ENCODE measurements around the gene SHISA7. TPM values are rescaled to one million over a fixed set of nuclear protein-coding genes. Genes with fewer than 3 reads are reported as not detected.

The SHISA7 gene
- polyA plus RNA-seq, 2 of the 4 experiments (the other 2 are of a cell fraction) = 0.01 TPM; not detected in 1

DNA sequence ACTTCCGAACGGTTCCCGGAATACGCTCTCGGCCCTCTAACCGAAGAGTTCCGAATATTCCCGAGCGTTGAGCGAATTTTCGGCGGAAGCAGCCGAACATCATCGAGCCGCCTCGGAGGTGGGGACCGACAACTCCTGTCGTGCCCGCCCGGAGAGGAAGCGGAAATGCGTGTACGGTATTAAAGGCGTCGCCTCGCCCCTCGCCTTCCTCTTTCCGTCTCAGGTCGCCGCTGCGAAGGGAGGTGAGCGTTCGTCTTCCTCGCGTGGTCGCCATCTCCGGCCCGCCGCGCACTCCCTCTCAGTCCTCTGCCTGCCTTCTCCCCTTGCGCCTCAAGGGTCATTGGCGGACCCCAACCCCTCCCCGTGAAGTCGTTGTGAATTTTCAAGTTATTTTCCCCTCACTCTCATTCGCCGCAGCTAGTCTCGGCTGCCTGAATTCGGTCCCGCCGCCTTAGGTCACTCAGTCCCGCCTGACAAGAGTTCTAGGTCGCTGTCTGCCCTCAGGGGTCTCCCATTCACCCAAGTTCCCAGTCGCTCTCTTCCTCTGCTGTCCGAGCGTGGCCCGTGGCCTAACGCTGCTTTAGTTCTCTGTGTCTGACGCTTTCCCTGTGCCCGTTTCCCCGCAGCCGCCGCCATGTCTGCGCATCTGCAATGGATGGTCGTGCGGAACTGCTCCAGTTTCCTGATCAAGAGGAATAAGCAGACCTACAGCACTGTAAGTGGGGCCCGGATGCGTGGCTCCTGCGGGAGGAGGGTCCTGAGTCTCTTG is 57.2 kb downstream of the SHISA7 start, which contains the start of gene RPL28 (continued):
- TF ChIP-seq GATA3 (IDR thresholded peaks at IDR 0.05; ENCODE audit: borderline replicate concordance) = 0 out of 2 replicates have a peak, but pooled peaks have one; percentile 8

DNA sequence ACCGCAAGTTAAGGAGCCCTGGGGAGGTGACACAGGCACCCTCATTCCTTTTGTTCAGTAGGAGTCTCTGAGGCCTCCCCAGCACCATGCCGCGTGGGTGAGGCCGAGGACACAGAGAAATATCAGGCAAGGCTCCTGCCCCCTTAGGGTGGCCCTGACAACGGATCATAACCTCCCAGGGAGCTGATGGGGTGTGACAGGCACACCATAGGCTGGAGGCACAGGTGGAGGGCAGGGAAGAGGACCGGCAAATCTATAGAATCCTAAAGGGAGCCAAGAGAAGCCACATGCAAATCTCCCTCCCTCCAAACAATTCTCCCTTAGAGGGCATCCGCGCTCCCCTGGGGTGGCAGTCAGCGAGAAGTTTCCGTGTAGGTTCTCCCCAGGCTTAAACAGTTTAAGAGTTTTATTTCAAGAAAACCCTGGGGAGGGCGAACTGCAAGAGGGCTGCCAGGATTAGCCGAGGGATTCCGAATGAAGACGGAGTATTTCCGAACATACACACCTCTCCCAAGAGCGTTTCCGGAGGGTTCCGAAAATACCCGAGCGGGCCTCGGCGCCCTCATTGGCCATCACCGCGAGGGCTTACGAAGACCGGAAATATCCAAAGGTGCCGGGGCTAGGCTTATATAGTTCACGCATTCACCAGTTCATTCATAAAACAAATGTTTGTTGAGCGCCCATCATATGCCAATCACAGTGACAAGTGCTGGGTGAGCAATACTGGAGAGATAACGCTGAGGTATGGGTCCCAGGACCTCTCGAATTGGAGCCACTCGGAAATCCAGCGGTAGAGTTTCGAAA is 58.0 kb downstream of the SHISA7 start:
- Histone ChIP-seq H3K9me3 (peaks cover 6% of the 10 kb centered on the region; the same call in 2 of the 3 replicates), H3K27ac (peak overlapping the region; percentile 89 to 99), H3K4me1 (peaks cover 42% of the 10 kb centered on the region), H3K4me2 (peak overlapping the region; percentile 92), H3K4me3 (peak overlapping the region; percentile 89)
- no peak for TF ChIP-seq TP53 (CRISPR knock-in tag; IDR thresholded peaks at IDR 0.05)
- peak; percentile 41; the same call in 1 of the 2 replicates for TF ChIP-seq GATA3 (IDR thresholded peaks at IDR 0.05; ENCODE audit: borderline replicate concordance)
- 0 out of 2 replicates have a peak, but pooled peaks have one; percentile 28 for TF ChIP-seq EHF (CRISPR knock-in tag; IDR thresholded peaks at IDR 0.05)
- TF ChIP-seq NPAS2 (CRISPR knock-in tag; IDR thresholded peaks at IDR 0.05; ENCODE audit: borderline replicate concordance) = no peak
- 0 out of 2 replicates have a peak, but pooled peaks have one; percentile 22 for TF ChIP-seq HOXB5 (CRISPR knock-in tag; IDR thresholded peaks at IDR 0.05)
- TF ChIP-seq, protein P1, sequence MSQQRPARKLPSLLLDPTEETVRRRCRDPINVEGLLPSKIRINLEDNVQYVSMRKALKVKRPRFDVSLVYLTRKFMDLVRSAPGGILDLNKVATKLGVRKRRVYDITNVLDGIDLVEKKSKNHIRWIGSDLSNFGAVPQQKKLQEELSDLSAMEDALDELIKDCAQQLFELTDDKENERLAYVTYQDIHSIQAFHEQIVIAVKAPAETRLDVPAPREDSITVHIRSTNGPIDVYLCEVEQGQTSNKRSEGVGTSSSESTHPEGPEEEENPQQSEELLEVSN (IDR thresholded peaks at IDR 0.05; ENCODE audit: borderline replicate concordance, low read depth) = peak; percentile 41; the same call in 1 of the 2 replicates
- peak; percentile 74; the same call in 1 of the 2 replicates for TF ChIP-seq HOXB13 (CRISPR knock-in tag; IDR thresholded peaks at IDR 0.05; ENCODE audit: low read depth)
- TF ChIP-seq, protein P2, sequence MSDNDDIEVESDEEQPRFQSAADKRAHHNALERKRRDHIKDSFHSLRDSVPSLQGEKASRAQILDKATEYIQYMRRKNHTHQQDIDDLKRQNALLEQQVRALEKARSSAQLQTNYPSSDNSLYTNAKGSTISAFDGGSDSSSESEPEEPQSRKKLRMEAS (IDR thresholded peaks at IDR 0.05) = peak; percentile 55
- TF ChIP-seq, protein P3, sequence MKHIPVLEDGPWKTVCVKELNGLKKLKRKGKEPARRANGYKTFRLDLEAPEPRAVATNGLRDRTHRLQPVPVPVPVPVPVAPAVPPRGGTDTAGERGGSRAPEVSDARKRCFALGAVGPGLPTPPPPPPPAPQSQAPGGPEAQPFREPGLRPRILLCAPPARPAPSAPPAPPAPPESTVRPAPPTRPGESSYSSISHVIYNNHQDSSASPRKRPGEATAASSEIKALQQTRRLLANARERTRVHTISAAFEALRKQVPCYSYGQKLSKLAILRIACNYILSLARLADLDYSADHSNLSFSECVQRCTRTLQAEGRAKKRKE (CRISPR knock-in tag; IDR thresholded peaks at IDR 0.05; ENCODE audit: low read depth) = 0 out of 2 replicates have a peak, but pooled peaks have one; percentile 33
- TF ChIP-seq EHMT2 (IDR thresholded peaks at IDR 0.05; ENCODE audit: low read depth) = no peak
- peak; percentile 25 for TF ChIP-seq POLR2A (IDR thresholded peaks at IDR 0.05; ENCODE audit: low read length)
- WGBS (ENCODE audit: missing lambda C conversion rate) = 9% methylated on average over 34 of the region's 34 CpGs
- ATAC-seq (peak; percentile 67 to 87), FAIRE-seq (peak; percentile 81), DNase-seq (ENCODE audit: low read depth in 1 of 2, low spot score in 1 of 2) (peak; percentile 92 to 97)
- CTCF ChIA-PET = interaction anchor here (0.6 to 3.2 kb wide), 35 partner anchors 9 to 247 kb away, joined by 3 to 62 read pairs (median 8); partner anchors contain the start of genes DNAAF3, GARIN5B, HSPBP1 and IL11
- POLR2A ChIA-PET = interaction anchor here (0.9 to 6.5 kb wide), 10 partner anchors 10 to 126 kb away, joined by 4 to 55 read pairs (median 10); partner anchors contain the start of genes HSPBP1, IL11, KMT5C and PPP6R1

DNA sequence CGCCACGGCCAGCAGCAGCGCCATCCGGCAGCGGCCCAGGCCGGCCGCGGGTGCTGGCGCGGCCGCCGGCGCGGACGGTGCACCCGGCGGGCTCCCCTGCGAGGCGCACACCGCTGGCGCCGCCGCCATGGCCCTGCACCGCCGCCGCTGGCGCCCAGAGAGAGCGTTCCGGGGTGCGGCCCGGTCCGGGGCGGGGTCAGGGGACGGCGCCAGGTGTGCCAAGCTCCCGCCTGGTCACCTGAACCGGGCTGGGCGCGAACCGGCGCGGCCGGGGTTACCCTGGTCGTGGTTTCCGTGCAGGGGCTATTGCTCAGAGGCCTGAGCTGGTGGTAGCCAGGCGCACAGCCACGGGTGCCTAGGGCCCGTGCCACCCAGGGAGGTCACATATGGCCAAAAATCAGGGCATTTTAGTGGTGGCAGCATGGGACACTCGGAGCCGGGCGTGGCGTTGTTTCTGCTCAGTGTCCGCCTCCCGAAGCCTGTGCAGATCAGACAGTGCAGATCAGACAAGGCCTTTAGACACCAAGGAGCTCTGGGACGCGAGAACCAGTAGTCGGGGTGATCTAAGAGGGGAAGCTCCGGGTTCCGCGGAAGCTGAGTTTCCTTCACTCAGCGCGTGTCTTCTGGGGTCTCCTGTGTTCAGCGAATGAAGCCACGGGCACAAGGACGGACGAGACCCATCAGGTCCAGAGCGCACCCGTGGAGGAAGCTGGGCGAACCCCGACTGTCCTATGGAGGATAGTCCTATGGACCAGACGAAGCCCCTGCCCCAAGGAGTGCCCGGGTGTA is 58.8 kb downstream of the SHISA7 start, which contains the start of gene TMEM238:
TSS of gene TMEM238 (minus strand) at position 162 of the 789 bp plus-strand sequence. CDS start at position 129, 33 bp downstream.
- DNase-seq (ENCODE audit: low read depth in 1 of 2, low spot score in 1 of 2) = no peak
- POLR2A ChIA-PET = interaction anchor here (0.8 to 4.5 kb wide), 19 partner anchors 9 to 243 kb away, joined by 3 to 47 read pairs (median 5); partner anchors contain the start of genes BRSK1, HSPBP1, IL11 and KMT5C
- peak; percentile 1 to 32; a peak in 4 of 6 replicates for ATAC-seq
- CTCF ChIA-PET = interaction anchor here (0.6 to 3.2 kb wide), 50 partner anchors 9 to 248 kb away, joined by 3 to 62 read pairs (median 6); partner anchors contain the start of genes DNAAF3, GARIN5B, HSPBP1 and IL11
- peak within 1 kb of the TSS; percentile 89 to 99 for H3K27ac ChIP-seq
- TF ChIP-seq, protein P3 (CRISPR knock-in tag; IDR thresholded peaks at IDR 0.05; ENCODE audit: low read depth) = no peak
- TF ChIP-seq, protein P4, sequence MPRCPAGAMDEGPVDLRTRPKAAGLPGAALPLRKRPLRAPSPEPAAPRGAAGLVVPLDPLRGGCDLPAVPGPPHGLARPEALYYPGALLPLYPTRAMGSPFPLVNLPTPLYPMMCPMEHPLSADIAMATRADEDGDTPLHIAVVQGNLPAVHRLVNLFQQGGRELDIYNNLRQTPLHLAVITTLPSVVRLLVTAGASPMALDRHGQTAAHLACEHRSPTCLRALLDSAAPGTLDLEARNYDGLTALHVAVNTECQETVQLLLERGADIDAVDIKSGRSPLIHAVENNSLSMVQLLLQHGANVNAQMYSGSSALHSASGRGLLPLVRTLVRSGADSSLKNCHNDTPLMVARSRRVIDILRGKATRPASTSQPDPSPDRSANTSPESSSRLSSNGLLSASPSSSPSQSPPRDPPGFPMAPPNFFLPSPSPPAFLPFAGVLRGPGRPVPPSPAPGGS (IDR thresholded peaks at IDR 0.05) = 0 out of 3 replicates have a peak, but pooled peaks have one; percentile 65
- TF ChIP-seq EHF (CRISPR knock-in tag; IDR thresholded peaks at IDR 0.05) (no peak), JUN (IDR thresholded peaks at IDR 0.05) (peak; percentile 30 to 47; a peak in 3 of 5 replicates), POLR2A (IDR thresholded peaks at IDR 0.05; ENCODE audit: low read length) (peak; percentile 25), HEYL (CRISPR knock-in tag; IDR thresholded peaks at IDR 0.05) (no peak), RNF2 (IDR thresholded peaks at IDR 0.05; ENCODE audit: borderline replicate concordance, low read depth) (0 out of 2 replicates have a peak, but pooled peaks have one; percentile 18), POLR2AphosphoS2 (conservative IDR thresholded peaks at IDR 0.05; ENCODE audit: low read length) (no peak)
- H3K4me1 ChIP-seq = peaks cover 40% of the 10 kb centered on the region
- peak within 1 kb of the TSS; percentile 92 for H3K4me2 ChIP-seq
- WGBS (ENCODE audit: missing lambda C conversion rate) = 43% methylated on average over 38 of the region's 72 CpGs
- peak within 1 kb of the TSS; percentile 89 for H3K4me3 ChIP-seq
- FAIRE-seq = no peak
- H3K9me3 ChIP-seq = peaks cover 6% of the 10 kb centered on the region; the same call in 2 of the 3 replicates
